Osteoblast (primary cell): ENCODE data around the gene CD226. TPM values are rescaled to one million over a fixed set of nuclear protein-coding genes. Genes with fewer than 3 reads are reported as not detected.

Experiments
- DNase-seq: peaks from one replicate; pipeline ENCODE4 v3.0.0; 2011; ENCODE audit warnings: low spot score, mixed read lengths; ENCODE audit not compliant: insufficient read length; ENCODE audit errors: missing footprints
- H2AFZ ChIP-seq: 2 replicates; pipeline ENCODE4 v1.6.0; 2011; ENCODE audit warnings: mild to moderate bottlenecking, low read length
- H3K27ac ChIP-seq: 2 replicates; pipeline ENCODE4 v1.5.1; 2011; ENCODE audit warnings: mild to moderate bottlenecking, low read depth, low read length, moderate library complexity
- H3K27me3 ChIP-seq: 2 replicates; pipeline ENCODE4 v1.6.0; 2012; ENCODE audit warnings: mild to moderate bottlenecking, control low read depth, inconsistent platforms, low read length, moderate library complexity; ENCODE audit not compliant: insufficient read depth
- H3K36me3 ChIP-seq: 2 replicates; pipeline ENCODE4 v1.5.1; 2011; ENCODE audit warnings: mild to moderate bottlenecking, low read length, control low read depth, moderate library complexity; ENCODE audit not compliant: insufficient read depth
- H3K4me1 ChIP-seq: 2 replicates; pipeline ENCODE4 v1.5.1; 2011; ENCODE audit warnings: mild to moderate bottlenecking, low read length, control low read depth, moderate library complexity; ENCODE audit not compliant: insufficient read depth
- H3K4me2 ChIP-seq: 2 replicates; pipeline ENCODE4 v1.6.0; 2011; ENCODE audit warnings: mild to moderate bottlenecking, low read length; ENCODE audit not compliant: insufficient read depth
- H3K4me3 ChIP-seq: fragments of 200-600 bp; sonication (generic); 3 replicates; pipeline ENCODE4 v1.5.1; 2012; ENCODE audit warnings: mild to moderate bottlenecking, low read length, inconsistent platforms; ENCODE audit not compliant: insufficient read depth
- H3K79me2 ChIP-seq: 2 replicates; pipeline ENCODE4 v1.6.0; 2012; ENCODE audit warnings: mild to moderate bottlenecking, low read length, control low read depth, inconsistent platforms; ENCODE audit not compliant: insufficient read depth
- H3K9me3 ChIP-seq: 2 replicates; pipeline ENCODE4 v1.5.1; 2011; ENCODE audit warnings: low read depth, low read length, control low read depth
- H4K20me1 ChIP-seq: 2 replicates; pipeline ENCODE4 v1.6.0; 2012; ENCODE audit warnings: mild to moderate bottlenecking, low read length, control low read depth; ENCODE audit not compliant: insufficient read depth
- CTCF ChIP-seq: IDR thresholded peaks from 2 replicates; pipeline ENCODE4 v1.5.1; 2011; ENCODE audit warnings: mild to moderate bottlenecking, low read depth, low read length, moderate library complexity; ENCODE audit errors: extremely low read depth
- total RNA-seq: library from RNA; depleted of rRNA; stranded (reverse); fragments of >200 nt; gene quantifications from 2 replicates; pipeline ENCODE4 v1.2.3, GENCODE V29; 2012

The CD226 gene
- total RNA-seq, 1 donor, result 0.36 TPM

GRCh38 chr18:69992776-69993175, 45.1 kb upstream of the CD226 start:
- Histone ChIP-seq H4K20me1 (no peaks in the 10 kb centered on the region), H3K9me3 (no peaks in the 10 kb centered on the region), H3K4me2 (no peak overlapping the region), H3K27me3 (no peaks in the 10 kb centered on the region), H3K4me3 (no peak overlapping the region), H3K4me1 (no peaks in the 10 kb centered on the region), H3K79me2 (no peaks in the 10 kb centered on the region), H3K27ac (no peak overlapping the region), H3K36me3 (no peaks in the 10 kb centered on the region), H2AFZ (no peak overlapping the region)
- no peak for TF ChIP-seq CTCF
- DNase-seq, result no peak

DNA sequence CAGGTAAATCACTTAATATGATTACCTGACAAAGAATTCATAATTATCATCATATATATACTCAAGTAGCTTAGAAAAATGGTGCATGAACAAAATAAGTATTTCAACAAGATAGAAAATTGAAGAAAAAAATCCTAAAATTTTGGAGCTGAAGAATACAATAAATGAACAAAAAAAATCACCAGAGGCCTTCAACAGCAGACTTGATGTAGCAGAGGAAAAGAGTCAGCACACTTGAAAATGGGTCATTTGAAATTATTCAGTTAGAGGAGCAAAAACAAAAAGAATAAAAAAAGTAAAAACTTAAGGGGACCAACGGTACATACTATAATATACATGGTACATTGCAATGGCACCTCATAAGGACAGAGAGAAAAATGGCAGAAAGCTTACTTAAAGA, 40.2 kb upstream of the CD226 start:
- no peak overlapping the region for H3K4me3 ChIP-seq
- no peaks in the 10 kb centered on the region for H3K9me3 ChIP-seq
- no peaks in the 10 kb centered on the region for H4K20me1 ChIP-seq
- no peaks in the 10 kb centered on the region for H3K79me2 ChIP-seq
- H2AFZ ChIP-seq, result no peak overlapping the region
- H3K27ac ChIP-seq, result no peak overlapping the region
- no peak for DNase-seq
- no peaks in the 10 kb centered on the region for H3K27me3 ChIP-seq
- no peak for TF ChIP-seq CTCF
- H3K36me3 ChIP-seq, result no peaks in the 10 kb centered on the region
- no peak overlapping the region for H3K4me2 ChIP-seq
- no peaks in the 10 kb centered on the region for H3K4me1 ChIP-seq

DNA sequence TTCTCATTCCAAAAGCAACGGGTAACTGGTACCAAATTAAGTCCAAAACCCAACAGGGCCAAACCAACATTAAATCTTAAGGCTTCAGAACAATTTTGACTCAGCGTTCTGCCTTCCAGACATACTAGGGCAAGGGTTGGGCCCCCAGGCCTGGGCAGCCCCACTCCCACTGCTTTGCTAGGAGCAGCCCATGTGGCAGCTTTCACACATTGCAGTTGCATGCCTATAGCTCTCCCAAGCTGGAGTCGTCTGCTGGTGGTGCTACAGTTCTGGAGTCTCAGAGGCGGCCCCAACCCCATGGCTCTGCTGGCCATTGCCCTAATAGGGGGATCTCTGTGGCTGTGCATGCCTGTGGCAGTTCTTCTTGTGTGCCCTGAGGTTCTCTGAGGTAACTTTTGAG, 37.6 kb upstream of the CD226 start:
- no peaks in the 10 kb centered on the region for H4K20me1 ChIP-seq
- no peaks in the 10 kb centered on the region for H3K79me2 ChIP-seq
- H3K4me3 ChIP-seq, result no peak overlapping the region
- no peaks in the 10 kb centered on the region for H3K9me3 ChIP-seq
- no peak overlapping the region for H2AFZ ChIP-seq
- no peak for DNase-seq
- H3K27me3 ChIP-seq, result no peaks in the 10 kb centered on the region
- H3K4me2 ChIP-seq, result no peak overlapping the region
- no peak for TF ChIP-seq CTCF
- H3K27ac ChIP-seq, result no peak overlapping the region
- no peaks in the 10 kb centered on the region for H3K4me1 ChIP-seq
- no peaks in the 10 kb centered on the region for H3K36me3 ChIP-seq

DNA sequence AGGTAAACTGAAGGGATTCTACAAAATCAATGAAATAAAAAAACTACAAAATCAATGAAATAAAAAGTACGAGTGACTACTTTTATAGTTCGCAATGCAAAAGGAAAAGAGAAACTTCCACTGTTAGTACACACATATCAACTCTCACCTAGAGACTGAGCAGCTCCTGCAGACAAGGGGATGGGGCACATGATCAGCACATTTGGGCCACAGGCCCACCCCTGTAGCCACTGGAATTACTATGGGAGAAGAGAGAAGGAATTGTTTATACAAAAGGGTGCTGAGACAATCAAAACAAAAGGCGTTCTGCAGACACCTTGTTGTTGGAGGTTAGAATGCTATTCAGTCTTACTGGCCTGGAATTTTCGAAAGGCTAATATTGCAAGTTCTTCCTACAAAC, 34.7 kb upstream of the CD226 start:
- no peaks in the 10 kb centered on the region for H3K4me1 ChIP-seq
- no peak for TF ChIP-seq CTCF

More for the DNA sequence above, 34.7 kb upstream of the CD226 start:
- no peak overlapping the region for H3K4me2 ChIP-seq
- no peak overlapping the region for H3K27ac ChIP-seq
- H3K27me3 ChIP-seq, result no peaks in the 10 kb centered on the region
- H2AFZ ChIP-seq, result no peak overlapping the region
- no peaks in the 10 kb centered on the region for H3K9me3 ChIP-seq
- no peaks in the 10 kb centered on the region for H3K79me2 ChIP-seq
- DNase-seq, result no peak
- H3K4me3 ChIP-seq, result no peak overlapping the region
- no peaks in the 10 kb centered on the region for H3K36me3 ChIP-seq
- H4K20me1 ChIP-seq, result no peaks in the 10 kb centered on the region
